Pons (tissue), 1 donor: ENCODE data around the gene PSMC3.

Source experiments
- DNase-seq: peaks from one replicate; pipeline ENCODE4 v3.0.0-alpha.2; 2016; ENCODE audit warnings: low spot score

PSMC3 gene

DNA sequence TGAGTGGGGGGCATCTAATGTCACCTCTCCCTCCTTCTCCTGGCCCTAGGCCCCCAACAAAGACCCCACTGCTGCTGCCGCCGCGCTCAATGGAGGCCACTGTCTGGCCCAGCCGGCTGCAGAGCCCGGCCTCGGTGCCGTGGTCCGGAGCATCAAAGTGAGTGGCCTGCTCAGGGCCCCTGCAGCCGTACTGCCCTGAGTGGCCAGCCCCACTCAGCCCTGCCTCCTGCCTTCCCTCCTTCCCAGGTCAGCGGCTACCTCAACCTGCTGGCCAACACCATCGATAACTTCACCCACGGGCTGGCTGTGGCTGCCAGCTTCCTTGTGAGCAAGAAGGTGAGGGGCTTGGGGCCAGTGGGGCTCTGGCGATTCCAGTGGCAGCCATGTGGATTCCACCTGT lies 12.9 kb downstream of the PSMC3 start:
- no peak for DNase-seq

DNA sequence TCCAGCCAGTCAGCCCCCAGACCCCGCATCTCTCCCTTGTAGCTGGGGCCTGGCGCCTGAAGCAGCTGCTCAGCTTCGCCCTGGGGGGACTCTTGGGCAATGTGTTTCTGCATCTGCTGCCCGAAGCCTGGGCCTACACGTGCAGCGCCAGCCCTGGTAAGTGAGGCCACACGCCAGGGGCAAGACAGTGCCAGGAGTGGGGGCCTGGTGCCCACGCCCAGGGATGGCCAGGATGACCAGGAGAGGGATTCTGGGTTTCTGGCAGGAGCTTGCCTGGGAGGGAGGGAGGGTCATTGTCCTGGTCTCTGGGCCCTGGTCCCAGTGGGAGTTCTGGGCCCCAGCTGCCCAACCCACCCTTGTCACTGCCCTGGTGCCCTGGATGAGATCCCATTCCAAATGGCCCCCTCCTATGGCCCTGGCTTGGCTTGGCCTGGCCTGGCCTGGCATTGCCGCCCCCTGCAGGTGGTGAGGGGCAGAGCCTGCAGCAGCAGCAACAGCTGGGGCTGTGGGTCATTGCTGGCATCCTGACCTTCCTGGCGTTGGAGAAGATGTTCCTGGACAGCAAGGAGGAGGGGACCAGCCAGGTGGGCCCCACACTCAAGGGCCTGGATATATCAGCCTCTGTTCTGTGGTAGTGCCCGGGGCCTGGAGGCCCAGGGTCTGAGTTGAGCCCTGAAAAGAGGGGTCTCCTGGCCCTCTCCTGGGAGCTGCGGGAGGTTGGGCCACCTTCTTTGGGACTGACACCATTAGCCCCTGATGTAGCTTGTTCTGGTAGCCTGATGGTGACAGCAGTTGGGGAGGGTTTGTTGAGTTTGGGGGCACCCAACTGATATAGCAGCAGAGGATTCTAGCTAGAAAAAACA lies 14.1 kb downstream of the PSMC3 start:
- DNase-seq = no peak

GRCh38 chr11:47410370-47411264 lies 15.6 kb downstream of the PSMC3 start:
- no peak for DNase-seq

DNA sequence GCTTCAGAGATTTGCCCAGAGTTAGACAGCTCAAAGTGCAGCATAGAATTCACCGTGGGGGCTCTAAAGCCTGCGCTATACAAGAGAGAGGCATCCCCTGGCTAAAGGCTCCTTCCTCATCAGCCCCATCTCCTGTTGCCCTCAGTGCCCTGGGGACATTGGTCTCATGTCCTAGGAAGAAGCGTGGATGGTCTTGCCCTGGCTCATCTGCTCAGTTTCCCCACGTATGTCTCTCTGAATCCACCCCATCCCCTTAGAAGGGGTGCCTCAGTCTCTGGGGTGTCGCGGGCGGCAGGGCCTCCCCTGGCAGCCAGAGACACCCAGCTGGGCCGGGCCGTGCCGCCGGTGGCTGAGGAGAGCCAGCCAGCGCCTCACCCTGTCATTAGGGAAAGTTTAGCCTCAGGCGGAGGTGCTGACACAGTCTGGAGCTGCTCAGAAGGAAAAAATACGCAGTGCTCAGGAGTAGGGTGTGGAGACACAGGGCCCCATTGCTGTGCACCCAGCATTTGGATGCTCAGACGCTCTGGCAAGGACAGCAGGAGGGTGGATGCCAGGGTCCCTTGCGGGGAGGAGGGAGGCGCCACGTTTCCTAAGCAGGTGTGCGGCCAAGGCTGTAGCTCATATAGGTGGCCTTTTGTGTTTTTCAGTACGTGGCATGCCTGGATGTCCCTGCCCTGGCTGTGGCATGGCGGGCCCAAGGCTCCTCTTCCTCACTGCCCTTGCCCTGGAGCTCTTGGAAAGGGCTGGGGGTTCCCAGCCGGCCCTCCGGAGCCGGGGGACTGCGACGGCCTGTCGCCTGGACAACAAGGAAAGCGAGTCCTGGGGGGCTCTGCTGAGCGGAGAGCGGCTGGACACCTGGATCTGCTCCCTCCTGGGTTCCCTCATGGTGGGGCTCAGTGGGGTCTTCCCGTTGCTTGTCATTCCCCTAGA lies 16.5 kb downstream of the PSMC3 start:
- no peak for DNase-seq

DNA sequence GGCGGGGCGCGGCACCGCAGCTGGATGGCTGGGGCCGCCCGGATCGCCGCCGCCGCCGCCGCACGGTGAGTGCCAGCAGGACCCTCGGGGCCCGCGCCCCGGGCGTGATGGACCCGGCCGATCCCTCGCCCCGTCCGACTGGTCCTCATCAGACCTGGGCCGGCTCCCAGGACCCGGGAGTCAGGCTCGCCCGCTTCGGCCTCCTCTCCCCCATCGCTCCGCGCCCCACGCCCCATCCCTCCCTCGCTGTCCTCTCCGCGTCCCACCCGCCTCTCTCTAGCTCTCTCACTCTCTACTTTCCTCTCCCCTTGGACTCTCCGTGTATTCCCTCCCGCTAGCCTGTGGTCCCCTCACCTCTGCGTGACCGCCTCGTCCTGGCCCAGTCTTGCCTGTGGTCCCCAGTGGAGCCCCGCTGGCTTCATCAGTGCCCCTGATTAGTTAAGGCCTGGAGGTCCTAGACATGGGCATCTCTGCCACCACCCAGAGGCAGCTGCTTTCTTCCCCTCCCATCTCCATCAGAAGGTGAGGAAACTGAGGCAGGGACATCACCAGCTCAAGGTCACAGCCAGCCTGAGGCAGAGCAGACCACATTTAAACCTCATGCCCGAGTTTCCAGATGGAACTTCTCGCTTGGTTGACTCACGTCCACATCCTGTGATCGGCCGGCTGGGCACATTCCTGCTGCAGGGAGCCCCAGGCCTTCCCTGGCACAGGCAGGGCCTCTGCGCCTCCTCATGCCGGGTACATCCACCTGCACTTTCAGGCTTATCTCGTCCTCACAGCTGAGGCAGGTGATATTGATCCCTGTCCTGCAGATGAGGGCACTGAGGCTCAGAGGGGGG lies 17.4 kb downstream of the PSMC3 start:
- DNase-seq = no peak

DNA sequence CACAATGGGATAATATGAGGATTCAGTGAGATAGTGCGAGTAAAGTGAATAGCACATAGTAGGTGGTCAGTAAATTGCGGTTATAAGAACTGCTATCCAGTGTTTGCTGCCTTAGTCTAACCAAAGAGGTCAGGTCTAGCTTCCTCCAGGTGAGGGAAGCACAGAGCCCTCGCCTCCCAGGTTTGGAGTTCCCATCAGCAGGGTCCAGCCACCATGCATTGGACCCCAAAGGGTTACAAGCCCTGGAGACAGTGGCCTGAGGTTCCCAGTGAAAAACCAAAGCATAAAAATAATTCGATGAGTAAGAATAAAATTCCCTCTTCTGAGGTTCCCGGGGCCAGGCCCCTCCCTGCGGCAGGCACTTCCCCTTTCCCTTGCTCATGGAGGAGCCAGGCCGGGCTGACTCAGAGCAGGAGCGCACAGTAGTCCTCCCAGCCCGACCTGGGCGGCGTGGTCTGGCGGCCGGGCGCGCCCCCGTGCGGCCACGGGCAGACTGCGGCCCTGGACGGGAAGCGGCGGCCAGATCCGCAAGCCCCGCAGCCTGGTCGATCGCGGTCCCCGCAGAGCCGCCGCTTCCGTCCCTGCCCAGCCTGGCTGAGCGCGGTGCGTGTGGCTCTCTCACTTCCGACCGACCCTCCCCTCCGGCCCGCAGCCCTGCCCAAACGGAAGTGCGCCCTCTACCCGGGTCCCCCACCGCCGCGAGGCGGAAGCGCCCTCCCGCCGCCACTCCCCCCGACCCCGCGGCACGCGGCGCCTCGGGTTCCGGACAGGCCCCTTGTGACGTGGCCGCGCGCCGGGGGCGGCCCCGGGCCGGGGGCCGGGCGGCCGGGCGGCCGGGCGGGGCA lies 18.3 kb downstream of the PSMC3 start, which contains the start of gene SLC39A13:
Gene SLC39A13 (plus strand): TSS at position 845 of the 845 bp plus-strand sequence. CDS start 1,505 bp downstream, outside the sequence.
- DNase-seq = peak; percentile 91

DNA sequence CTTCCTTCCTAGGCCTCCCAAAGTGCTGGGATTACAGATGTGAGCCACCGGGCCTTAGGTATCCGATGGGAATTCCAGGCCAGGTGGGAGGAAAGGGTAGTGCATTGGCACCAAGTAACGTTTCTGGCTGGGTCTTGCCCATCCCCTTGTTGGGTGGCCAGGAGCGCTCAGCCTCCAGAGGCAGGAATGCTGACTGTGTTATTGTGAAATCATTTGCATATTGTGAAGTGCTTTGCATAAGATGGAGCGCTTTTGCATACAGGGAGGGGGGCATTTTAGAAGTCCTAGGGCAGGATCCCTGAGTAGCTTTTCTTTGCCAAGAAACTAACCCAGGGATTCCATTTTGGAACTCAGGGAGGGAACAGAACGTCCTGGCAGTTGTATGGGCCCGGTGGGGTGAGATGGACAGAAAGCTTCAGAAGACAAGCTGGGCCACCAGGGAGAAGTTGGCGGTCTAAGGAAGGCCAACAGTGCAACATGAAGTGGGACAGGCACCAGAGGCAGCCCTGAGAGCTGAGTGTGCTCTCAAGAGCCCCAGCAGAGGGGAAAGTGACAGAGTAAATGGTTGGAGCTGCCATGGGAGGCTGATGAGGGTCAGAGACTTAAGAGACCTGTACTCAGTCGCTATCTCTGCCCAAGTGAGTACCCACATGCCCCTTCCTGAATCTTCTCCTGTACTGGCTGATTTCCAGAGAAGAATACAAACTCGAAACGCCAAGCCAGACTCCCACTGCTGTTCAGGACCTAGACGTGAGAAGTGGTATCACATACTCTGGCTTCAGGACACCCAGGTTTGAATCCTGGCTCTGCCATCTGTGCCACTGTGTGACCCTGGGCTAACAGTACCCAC lies 19.1 kb downstream of the PSMC3 start:
- no peak for DNase-seq

DNA sequence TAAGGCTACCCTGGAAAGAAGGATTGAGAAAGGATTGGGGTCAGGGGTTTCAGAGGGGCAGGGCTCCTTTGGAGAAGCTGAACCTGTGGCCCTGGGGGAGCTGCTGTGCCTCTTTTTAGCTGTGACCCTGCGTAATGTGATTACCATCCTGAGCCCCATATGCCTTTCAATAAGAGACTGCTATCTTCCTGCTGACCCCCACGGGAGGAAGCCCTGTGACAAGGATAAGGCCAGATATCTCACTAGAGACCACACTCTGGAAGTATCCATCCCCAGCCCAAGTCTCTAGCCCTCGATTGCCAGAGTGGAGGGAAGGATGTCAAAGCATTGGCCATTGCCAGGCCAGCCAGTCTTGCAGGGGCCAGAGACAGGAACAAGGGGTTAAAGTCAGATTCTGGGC lies 22.7 kb downstream of the PSMC3 start:
- DNase-seq = no peak

GRCh38 chr11:47403135-47403534 lies 23.1 kb downstream of the PSMC3 start:
- no peak for DNase-seq

- DNase-seq = no peak
Observed at GRCh38 chr11:47400768-47401279, 25.4 kb downstream of the PSMC3 start.

- DNase-seq = no peak
Observed at GRCh38 chr11:47399860-47400767, 26.1 kb downstream of the PSMC3 start.

- no peak for DNase-seq
Observed at GRCh38 chr11:47398551-47398950, 27.7 kb downstream of the PSMC3 start.

DNA sequence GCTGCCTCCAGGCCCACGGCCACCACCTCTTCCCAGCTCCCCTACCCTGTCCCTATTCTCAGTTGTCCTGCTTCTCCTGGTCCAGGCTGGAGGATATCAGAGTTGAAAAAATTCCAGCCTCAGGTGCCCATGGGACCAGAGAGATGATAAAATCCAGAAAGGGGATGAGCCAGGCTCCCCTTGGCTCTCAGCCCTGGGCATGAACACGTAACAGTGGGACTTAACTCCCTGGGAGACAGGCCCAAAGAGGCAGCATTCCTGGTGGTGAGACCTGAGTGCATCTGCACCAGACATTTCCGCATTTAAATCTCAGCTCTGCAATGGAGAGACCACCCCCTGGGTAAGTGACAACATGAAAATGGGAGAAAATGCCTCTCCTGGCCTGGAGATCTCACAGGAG lies 28.2 kb downstream of the PSMC3 start:
- DNase-seq = no peak

- no peak for DNase-seq
Observed at GRCh38 chr11:47396049-47396320, 30.3 kb downstream of the PSMC3 start.

- no peak for DNase-seq
Observed at GRCh38 chr11:47395223-47396048, 30.8 kb downstream of the PSMC3 start.

DNA sequence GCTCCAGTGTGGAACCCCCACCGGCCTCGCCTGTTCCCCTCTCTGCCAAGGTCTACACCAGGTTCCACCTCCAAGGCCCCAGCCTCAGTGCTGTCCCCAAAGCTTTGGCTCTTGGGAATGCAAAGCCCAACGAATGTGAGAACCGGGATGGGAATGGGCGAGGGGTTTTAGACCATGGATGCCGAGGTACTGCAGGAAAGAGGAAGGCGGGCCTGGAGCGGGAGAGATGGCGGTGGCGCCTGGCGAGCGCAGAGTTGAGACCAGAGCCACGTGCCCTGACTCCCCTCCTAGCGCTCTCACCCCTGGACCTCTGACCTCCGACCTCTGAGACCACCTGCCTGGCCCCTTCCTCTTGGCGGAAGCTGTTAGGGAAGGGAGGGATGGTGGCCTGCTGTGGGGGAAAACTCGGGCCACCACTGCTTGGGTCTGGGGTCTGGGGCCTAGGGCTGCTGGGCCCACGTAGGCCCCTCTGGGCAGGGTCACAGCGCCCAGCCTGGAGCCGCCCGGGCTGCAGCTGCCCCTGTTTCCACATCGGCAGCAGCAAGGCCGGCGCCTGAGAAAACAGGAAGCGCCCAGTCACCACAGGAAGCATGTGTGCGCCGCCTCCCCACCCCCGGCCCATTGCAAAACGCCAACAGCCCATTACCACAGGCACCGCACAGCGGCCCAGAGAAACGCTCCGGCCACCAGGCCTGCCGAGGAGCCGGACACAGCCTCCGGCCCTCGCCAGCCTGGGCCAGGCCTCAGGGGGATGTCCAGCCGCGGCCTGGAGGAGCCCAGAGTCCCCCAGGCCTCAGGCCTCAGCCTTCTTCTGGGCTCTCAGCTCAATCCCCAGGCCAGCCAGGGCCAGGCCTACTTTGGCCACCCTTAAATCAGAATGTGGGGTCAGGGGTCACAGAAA lies 31.7 kb downstream of the PSMC3 start:
- DNase-seq = peak; percentile 34
